Hematopoietic multipotent progenitor cell treated with erythropoietin and hydrocortisone succinate and interleukin-3 and kit ligand, for 4 days (in vitro differentiated cells): Measurements from ENCODE around the gene PPP1R37.
A peak's percentile ranks its signal among the peaks of the same experiment; 100 is the strongest.

ENCODE experiments used
- DNase-seq: peaks from one replicate; pipeline ENCODE4 v3.0.0-alpha.2; 2015

Gene PPP1R37

DNA sequence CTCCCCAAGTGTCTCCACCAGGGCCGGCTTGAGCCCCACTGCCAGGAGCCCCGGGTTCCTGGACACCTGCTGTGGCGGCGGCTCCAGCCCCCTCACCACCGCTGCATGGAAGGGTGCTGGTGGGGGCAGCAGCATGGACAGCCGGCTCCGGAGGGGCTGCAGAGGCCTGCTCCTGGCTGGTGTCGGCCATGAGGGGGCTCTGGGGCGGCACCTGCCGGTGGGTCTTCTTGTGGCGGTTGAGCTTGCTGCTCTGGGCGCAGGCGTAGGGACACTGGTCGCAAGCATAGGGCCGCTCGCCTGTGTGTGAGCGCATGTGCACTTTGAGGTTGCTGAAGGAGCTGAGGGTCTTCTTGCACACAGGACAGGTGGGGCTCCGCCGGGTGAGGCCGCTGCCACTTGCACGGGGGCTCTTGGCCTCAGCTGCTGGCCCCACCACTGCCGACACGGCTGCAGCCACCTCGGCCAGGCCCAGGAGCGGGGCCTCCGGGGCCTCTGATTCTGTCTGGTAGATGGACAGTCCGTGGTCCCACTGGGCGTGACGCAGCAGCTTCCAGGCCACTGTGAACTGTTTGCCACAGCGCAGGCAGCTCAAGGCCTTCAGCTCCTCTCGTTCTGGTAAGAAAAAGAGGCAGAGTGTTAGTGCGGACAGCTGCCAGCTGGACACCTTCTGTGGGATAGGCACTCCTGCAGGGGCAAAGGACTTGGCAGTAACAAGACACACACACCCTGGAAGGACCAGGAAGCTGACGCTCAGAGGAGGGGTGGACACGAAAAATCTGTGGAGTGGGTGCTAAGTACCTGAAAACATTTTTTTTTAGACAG, 20.8 kb upstream of the PPP1R37 start:
- DNase-seq, result no peak

GRCh38 chr19:45074744-45075300, 18.2 kb upstream of the PPP1R37 start:
- DNase-seq, result no peak

DNA sequence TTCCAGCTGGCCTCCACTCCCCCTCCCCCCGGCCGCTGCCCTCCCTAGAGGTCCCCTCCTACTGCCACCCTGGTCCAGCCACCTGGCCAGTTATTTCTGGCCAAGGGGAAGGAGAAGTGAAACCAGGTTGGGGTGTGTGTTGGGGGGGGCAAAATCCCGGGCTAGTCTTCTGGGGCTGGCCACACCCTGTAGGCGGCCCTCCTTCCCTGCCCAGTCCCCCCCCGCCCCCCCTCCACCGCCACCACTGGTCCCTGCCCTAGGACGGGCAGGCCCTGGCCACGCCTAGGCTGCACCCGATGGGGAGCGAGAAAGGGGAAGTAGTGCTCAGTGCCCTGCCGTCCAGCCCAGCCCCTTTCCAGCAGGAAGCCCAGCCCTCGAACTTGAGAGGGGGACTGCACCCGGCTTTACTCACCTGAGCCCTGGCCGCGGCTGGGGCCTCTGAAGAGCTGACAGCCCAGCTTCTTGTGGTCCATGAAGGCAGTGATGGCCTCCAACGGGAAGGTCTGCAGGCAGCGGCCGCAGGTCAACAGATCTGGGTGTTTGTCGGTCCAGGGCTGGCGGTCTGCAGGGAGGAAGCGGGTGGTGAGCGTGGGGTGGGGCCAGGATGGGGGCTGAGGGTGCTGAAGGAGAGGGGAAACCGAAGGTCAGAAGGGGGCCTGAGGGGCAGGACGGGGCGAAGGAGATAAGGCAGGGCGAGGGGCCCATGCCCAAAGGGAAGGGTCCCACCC, 17.5 kb upstream of the PPP1R37 start:
- peak; percentile 98 for DNase-seq

GRCh38 chr19:45076029-45076850, 16.7 kb upstream of the PPP1R37 start, which contains the start of gene ZNF296:
Gene ZNF296 (minus strand): TSS chr19:45076478. CDS start chr19:45076373, 105 bp downstream.
- peak; percentile 91 for DNase-seq

DNA sequence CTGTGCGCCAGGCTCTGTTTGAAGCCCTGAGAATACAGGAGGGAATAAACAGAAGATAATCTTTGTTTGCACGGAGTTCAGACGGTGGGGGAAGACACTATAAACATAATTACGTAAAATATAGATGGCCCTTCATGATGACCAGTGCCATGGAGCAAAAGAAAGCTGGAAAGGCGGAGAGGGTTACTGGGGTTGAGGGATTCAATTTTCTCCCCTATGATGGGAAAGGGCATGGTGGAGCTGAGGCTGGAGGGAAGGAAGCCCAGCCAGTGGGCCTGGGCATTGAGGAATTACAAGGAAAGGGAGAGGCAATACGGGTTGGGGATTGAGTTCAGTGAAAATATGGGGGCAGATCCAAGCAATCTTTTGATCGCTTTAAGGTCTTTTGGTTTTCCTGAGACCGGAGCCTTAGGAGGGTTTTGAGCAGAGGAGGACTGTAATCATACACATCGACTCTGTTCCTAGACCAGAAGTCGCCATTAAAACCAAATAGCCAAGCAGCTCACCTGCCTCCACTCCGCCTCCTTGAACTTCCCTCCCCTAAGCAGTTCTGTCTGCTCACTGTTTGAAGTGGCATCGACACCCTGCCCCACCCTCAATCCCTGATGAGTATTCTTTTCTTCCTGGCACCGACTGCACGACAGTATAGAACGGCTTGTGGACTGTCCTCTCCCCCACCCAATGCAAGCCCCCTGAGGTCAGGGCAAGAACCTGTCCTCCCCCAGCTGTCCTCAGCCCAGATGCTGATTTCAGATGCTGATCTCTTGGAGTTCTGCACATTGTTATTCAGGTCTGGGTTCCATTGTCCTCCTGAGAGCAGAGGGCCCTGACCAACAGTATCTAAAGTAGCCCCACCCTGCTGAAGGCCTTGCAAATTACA, 15.9 kb upstream of the PPP1R37 start:
- no peak for DNase-seq

DNA sequence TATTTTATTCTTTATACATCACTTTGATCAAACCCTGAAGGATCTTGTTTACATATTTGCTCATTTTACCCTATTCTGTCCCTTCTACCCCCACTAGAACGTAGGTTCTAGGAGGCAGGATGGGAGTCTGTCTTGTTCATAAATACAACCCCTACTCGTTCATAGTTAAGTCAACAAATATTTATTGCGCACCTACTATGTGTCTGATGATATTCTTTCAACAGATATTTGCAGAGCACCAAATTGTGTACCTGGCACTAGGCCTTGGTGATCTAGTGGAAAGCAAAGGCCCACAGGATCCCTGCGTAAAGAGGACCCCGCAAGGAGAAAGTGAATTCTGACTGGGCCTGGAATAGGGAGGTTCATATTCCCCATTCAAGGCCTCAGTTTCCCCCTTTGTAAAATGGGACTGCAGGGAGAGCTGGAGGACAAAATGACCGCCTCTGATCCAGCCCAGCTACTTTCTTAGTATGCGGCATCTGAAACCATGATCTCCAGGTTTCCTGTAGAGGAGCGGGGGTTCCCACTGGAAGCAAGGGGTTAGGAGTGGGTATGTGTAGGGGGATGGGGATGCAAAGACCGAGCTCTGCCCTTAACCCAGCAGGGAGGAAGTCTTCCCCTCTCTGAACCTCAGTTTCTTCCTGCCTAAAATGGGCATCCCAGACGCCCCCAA, 14.5 kb upstream of the PPP1R37 start:
- DNase-seq, result no peak

- peak; percentile 91 for DNase-seq
Observed at GRCh38 chr19:45079063-45079910, 13.7 kb upstream of the PPP1R37 start, which contains the start of gene GEMIN7. Gene GEMIN7 (plus strand): TSS chr19:45079260. CDS start chr19:45090115, 10,855 bp downstream.

DNA sequence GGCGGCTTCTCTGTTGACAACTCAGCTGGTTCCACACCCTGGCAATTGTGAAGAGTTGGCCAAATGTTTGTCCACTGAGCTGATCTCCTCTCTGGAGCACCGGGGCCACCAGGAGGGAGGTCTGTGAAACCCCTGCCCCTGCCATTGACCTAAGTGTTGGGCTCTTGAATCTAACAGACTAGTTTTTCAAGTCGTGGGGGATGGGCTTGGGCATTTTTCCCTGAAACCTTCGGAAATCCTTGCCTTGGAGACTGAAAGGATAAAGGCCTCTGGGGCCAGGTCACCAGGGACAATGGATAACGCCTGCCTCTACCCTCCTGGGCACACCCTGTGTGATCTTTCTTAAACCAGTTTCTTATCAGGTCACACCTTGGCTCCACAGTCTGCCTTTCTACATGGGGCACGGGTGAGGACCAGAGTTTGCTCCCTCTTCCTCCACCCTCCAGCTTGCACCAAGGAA, 13.0 kb upstream of the PPP1R37 start:
- peak; percentile 75 for DNase-seq

DNA sequence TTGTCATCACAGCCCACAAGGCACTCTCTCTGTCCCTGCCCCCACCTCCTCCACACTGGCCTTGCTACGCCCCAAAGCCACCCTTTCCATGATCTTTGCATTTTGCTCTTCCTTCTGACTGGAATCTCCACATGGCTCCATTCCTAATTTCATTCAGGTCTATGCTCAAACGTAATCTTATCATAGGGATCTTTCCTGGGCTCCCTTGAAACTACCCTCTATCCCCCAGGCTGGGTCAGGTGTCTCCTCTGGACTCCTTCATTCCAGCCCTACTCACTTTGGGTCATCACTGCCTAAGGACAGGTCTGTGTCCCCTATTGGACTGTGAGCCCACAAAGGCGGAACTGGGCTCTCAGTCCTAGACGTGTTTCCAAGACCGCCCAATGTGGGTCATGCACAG, 10.8 kb upstream of the PPP1R37 start:
- no peak for DNase-seq

- DNase-seq, result peak; percentile 45
Observed at GRCh38 chr19:45086480-45086879, 6.5 kb upstream of the PPP1R37 start.

GRCh38 chr19:45087531-45087930, 5.4 kb upstream of the PPP1R37 start:
- DNase-seq, result peak; percentile 73

- DNase-seq, result no peak
Observed at GRCh38 chr19:45090034-45090433, 2.9 kb upstream of the PPP1R37 start.

DNA sequence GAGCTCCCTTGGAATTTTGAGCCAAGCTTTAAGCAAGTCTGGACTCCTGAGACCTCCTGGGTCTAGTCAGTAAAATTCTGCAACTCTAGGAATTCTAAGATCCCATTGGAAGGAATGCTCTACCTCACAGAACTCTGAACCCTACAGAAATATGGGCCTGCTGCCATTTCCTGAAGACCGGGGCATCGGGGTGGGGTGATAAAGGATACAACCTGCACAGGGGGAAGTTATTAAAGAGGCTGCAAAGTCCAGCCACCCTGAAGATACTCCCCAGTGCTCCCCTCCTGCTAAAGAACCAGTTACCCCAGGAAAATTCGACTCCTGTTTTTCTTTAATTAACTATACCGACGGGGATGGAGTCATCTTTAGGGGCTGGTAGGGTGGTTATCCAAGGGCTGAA, 2.4 kb upstream of the PPP1R37 start:
- DNase-seq, result no peak

GRCh38 chr19:45091031-45091923, 1.7 kb upstream of the PPP1R37 start:
- DNase-seq, result peak; percentile 99

- DNase-seq, result no peak
Observed at GRCh38 chr19:45094137-45094536, 1.2 kb downstream of the PPP1R37 start.

DNA sequence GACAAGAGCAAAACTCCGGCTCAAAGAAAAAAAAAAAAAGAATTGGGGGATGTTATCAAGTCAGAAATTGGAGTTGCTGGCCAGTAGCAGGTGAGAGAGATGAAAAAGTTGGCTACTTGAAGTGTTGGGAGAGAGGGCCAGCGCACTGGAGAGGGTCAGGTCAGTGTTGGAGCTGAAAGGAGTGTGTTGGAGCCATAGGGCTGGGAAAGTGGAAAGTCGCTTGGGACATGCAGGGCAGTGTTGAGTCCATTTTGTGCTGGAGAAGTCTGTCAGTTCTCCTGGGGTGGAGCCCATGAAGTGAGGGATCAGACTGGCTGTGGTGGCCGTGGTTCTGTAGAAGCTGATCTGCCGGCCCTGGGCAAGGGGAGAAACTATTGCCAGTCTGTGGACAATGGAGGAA, 1.7 kb downstream of the PPP1R37 start:
- DNase-seq, result no peak

DNA sequence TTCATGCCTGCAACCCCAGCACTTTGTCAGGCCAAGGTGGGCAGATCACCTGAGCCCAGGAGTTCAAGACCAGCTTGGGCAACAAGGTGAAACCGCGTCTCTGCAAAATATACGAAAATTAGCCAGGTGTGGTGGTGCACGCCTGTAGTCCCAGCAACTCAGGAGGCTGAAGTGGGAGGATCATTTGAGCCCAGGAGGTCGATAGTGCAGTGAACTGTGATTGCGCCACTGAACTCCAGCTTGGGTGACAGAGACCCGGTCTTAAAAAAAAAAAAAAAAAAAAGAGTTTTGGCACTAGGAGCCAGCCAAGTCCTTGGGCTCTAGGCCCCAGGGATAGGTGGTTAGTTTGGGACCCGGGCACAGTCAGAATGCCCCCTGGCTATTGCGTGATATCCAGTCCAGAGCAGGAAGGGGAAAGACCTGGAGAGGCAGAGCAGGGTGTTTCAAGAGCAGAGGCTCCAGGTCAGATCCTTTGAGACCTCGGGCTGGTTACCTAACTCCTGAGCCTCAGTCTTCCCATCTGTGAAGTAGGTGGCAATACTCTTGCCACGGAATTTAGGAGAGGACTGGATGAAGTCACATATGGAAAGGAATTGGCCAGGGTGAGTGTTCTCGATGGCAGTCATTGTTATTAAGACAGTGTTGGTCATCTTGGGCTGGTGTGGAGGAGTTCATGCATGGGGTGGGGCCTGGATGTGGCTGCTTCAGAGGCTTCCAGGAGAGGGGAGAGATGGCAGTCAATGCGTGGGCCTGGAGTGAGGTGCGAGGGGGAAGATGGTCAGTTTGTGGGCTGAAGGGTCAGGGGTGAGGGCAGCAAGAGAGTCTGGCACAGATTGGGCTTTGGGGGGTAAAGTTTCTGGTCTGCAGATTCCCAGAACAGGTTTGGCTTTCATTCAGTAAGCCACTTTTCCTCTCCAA, 2.8 kb downstream of the PPP1R37 start:
- DNase-seq, result no peak

DNA sequence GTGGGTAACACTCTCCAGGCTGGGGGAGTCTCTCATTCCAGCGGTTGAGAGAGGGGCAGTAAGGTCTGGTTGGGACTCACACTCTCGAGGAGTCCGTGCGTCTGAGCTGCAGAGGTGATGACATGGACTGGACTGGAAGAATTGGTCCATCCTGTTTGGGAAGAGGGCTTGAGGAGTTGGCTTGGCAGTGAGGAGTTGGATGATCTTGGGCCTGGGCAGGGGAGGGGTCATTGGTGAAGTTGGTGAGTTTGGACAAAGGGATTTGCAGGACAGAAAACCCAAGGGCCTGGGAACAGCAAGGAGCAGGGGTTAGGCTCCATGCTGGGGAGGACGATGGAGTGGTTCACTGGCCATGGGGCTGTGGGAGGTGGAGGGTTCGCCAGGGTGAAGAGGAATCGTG, 3.7 kb downstream of the PPP1R37 start:
- DNase-seq, result no peak
